Astrocyte of the hippocampus (primary cell): ENCODE results near the gene B4GALNT1.
"Not testable (repeated sequence)": the region's sequence is repeated elsewhere in the genome, so short reads cannot be mapped to it uniquely, and the experiment has no call there.

Experiments used
- DNase-seq: peaks from one replicate; pipeline ENCODE4 v3.0.0; 2011; ENCODE audit warnings: low read depth, low spot score

Gene B4GALNT1

DNA sequence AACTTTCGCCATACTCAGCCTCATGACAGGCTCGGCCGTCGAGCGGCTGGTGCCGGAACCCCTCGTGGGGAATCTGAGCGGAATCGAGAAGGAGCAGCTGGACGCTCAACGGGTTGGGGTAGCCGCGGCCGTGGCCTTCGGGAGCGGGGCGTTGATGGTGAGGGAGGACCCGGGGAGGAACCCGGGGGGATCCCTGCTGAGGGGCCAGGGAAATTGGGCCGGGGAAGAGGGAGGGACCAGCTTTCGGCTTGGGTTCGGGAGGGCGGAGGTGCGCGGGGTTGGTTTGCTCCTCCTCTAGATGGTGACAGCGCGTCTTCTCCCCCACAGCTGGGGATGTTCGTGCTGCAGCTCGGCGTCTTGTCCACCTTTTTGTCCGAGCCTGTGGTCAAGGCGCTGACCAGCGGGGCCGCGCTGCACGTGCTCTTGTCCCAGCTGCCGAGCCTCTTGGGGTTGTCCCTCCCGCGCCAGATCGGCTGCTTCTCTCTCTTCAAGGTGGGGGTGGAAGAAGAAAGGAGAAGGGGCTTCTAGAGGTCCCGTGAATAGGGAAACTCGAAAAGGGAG is 12.0 kb downstream of the B4GALNT1 start:
- peak; percentile 31 for DNase-seq

DNA sequence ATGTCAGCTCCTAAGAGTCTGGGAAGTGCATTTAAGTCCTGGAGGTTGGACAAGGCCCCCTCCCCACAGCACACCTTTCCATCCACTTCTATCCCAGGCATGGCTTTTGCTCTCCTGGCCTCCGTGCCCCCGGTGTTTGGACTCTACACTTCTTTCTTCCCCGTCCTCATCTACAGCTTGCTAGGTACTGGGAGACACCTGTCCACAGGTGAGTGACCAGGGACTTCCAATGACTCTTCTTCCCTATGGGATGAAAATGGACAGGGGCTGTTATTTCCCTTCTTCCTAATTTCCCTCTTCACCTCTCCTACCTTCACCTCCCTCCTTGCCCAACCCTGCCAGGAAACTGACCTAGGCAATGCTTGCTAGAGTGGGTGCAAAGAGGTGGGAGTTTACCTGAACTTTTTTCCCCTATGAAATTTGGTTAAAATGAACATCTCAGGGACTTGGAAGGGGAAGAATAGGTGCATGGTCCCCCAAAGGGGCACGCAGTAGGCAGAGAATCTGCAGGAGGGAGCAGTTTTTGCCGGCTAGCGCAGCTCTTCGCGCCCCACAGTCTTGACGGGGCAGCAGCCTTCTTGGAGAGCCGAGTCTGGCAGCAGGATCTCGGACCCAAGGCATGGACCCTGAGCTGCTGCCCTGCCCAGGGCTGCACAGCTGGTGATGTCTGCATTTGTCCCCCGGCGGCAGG is 12.6 kb downstream of the B4GALNT1 start:
- DNase-seq: no peak

DNA sequence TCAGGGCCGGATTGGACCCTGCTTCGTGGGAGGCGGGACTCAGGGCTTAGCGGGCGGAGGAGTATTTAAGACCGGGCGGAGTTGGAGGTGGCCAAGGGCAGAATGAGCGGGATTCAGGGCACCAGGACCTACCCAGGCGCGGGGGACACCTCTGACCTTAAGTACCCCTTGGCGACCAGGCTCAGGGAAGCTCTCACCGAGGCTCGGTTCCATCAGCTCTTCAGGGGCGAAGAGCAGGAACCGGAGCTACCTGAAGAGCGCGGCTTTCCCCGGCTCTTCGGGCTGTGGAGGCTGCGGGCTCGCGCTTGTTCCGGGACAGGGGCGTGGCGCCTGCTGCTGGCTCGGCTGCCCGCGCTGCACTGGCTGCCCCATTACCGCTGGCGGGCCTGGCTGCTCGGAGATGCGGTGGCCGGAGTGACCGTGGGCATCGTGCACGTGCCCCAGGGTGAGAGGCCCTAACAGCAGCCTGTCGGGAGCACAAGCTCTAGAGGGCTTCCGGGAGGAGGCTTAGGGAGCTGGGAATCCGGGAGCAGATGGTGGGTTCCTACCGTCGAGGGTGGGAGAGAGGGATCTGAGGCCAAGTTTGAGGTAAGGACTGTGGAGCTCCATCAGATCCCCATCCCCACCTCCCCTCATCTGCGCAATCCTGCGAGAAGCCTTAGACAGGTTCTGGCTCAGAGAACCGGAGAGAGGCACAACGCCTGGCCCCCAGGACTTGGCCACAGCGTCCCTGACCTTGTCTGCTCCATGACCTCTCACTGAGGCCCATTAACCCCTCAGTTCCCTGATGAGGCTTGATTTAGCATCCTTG is 13.4 kb downstream of the B4GALNT1 start:
- peak; percentile 33 for DNase-seq

DNA sequence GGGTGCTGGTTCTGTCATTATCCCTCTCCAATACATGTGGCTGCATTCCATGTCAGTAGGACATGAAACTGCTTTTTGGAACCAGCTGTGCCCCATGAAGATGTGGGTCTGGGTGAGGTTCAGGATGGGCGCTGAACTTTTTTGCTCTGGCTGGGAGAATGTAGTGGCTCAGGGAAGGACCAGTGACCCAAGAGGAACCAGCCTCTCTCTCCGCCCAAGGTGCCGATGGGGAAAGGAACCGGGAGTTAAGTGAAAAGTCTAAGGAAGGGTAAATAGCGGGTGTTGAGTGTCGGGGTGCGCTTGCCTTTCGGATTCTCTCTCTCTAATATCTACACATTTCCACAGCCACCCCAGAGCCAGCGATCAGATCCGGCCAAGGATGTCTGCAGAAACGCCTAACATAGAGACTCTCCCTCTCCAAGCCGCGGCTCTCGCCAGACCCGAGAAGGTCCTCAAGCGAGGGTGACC is 14.0 kb downstream of the B4GALNT1 start:
- DNase-seq: no peak

DNA sequence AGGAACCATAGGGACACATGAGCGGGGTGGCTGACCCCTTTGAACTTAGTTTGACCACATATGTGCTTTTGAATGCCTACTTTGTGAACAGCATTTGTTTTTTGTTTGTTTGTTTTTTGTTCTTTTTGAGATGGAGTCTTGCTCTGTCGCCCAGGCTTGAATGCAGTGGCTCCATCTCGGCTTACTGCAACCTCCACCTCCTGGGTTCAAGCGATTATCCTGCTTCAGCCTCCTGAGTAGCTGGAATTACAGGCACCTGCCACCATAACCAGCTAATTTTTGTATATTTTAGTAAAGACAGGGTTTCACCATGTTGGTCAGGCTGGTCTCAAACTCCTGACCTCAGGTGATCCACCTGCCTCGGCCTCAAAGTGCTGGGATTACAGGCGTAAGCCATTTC is 14.6 kb downstream of the B4GALNT1 start:
- DNase-seq: not testable (repeated sequence)

DNA sequence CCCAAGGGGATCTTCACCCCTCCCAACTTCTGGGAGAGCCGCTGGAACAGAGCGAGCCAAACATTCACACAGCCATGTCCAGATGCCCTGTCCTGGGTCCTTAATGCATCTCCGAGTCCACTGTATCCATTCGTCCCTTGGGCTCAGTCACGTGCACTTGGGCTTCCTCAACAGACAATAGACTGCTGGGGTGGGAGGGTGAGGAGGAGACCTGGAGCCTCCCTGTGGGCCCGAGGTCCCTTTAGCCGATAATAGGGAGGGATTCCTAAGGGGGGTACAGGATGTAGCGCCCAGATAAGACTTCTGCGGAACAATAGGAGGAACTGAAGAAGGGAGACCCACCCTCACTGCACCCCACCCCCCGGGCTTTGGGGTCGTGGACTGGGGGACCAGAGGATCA is 15.1 kb downstream of the B4GALNT1 start:
- DNase-seq: no peak

DNA sequence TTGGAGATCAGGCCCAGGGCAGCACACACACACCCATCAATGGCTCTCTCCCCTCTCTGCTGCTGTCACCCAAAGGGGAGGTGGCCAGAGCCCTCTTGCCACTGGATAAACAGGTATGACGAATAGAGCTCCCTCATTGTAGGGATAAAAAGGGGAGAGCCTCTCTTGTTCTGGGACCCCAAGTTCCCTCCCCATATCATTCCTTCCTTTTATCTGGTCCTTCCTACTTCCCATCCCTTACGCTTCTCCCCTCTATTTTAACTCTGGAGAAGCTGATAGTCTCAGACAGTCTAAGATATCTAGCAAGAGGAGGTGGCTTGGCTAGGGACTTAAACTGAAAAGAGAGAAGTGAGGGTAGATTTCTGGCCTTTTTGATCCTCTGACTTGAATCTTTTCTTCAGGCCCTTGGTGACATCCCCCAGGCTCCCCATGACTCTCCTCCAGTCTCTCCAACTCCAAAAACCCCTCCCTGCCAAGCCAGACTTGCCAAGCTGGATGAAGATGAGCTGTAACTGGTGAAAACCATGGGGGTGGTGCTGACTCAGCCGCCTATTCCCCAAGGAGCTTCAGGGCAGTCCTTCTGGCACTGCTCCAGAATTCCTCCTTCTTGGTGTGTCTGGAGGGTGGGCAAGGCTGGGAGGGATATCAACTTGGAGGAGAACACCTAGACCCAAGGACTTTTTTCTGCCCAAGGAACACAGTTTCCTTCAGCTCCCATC is 16.5 kb downstream of the B4GALNT1 start:
- DNase-seq: no peak

DNA sequence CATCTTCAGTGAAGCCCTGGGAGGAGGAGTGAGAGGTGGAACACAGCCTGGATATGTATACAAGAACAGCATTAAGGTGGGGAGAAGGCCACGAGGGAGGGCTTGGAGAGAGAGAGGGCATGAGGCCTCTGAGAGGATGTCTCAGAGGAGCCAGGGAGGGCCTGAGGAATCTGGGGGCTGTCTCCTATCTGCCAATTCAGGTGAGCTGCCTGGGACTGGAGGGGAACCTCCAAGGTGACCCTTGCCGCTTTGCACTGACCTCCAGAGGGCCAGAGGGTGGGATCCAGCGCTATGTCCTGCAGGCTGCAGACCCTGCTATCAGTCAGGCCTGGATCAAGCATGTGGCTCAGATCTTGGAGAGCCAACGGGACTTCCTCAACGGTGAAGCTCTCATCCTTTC is 17.4 kb downstream of the B4GALNT1 start:
- DNase-seq: no peak

DNA sequence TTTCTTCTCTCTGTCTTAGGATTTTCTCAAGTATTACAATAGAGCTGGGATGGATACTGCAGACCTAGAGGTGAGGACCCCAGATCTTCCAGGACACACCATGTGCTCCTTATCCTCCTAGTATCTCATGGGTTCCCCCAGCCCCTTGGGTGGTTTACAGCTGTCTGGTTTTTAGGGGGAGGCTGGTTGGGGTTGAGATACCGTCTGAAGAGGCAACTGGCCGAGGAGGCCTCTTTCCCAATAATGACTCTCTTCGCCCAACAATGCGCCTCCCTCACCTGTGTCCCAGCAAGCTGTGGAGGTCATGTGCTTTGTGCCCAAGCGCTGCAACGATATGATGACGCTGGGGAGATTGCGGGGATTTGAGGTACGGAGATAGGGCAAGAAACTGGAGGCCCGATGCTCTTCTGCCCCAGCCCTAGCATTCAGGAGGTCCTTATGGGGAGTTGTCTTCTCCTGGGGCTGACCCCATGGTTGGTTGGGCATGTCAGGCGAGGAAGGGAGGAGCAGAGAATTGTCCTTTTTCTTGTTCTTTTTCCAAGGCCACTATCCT is 18.0 kb downstream of the B4GALNT1 start:
- no peak for DNase-seq

DNA sequence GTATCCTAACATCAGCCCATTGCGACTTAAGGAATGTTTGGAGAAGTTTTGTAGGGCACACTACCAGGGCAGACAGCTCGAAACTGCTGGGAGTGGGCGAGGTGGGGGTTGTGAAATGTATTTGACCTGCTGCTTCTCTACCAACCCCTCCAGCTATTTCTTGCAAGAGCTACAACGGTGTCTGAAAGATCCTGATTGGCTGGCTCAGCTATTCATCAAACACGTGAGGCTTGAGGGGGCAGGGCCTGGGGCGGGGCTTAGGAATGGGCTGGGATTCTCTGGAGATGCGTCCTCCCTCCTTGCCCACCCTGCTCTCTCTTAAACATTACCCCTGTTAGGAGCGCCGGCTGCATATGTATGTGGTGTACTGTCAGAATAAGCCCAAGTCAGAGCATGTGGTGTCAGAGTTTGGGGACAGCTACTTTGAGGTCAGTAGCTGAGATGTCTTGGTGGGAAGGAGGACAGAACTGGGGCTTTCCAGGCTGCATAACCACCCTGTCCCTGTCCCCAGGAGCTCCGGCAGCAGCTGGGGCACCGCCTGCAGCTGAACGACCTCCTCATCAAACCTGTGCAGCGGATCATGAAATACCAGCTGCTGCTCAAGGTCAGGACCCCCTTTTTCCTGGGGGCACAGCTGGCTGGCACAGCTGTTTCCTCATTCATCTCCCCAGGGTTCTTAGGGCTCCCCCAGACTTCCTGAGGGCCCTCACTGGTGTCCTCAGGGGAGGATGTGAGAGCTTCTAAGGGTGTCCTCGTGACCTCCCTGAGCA is 18.6 kb downstream of the B4GALNT1 start:
- DNase-seq: no peak

DNA sequence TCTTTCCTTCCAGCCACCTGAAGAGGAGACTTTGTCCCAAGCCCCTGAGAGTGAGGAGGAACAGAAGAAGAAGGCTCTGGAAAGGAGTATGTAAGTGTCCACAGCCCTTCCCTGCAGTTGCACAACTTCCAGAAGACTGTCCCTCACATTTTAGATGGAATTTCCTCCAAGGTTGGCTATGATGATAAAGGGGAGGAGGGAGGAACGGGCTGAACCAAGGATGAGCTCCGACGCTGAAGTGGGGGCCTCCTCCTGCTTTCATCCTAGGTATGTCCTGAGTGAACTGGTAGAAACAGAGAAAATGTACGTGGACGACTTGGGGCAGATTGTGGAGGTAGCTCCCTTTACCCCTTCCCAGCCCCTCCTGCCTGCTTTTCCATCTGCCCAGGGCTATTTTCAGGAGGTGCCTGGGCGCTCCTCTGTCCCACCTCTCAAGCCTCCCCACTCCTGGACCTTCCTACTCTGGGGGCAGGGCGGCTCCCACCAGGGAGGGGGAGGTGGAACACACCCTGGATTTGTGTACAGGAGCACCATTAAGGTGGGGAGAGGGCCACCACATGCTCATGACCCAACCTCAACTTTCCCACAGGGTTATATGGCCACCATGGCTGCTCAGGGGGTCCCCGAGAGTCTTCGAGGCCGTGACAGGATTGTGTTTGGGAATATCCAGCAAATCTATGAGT is 19.4 kb downstream of the B4GALNT1 start:
- DNase-seq: no peak

DNA sequence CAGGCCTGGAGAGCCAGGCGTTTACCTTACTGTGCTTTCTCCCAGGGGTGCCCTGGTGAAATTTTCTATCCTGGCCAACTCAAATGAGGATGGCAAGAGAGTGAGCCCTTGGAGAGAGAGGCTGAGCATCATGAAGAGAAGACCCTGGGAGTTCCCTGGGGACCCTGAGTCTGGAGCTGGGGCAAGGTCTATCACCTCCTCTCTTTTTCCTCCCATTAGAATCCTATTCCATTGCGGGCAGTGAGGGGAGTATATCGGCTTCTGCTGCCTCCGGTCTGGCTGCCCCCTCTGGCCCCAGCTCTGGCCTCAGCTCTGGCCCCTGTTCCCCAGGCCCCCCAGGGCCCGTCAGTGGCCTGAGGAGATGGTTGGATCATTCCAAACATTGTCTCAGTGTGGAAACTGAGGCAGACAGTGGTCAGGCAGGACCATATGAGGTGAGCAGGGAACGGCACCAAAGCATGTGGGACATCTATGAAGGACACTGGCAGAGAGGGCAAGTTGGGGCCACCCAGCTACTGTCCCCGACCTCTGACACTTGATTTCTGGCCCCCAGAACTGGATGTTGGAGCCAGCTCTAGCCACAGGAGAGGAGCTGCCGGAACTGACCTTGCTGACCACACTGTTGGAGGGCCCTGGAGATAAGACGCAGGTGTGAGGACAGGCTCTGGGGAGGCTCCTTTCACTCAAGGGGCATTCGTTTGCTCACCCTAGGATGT is 20.1 kb downstream of the B4GALNT1 start:
- no peak for DNase-seq

DNA sequence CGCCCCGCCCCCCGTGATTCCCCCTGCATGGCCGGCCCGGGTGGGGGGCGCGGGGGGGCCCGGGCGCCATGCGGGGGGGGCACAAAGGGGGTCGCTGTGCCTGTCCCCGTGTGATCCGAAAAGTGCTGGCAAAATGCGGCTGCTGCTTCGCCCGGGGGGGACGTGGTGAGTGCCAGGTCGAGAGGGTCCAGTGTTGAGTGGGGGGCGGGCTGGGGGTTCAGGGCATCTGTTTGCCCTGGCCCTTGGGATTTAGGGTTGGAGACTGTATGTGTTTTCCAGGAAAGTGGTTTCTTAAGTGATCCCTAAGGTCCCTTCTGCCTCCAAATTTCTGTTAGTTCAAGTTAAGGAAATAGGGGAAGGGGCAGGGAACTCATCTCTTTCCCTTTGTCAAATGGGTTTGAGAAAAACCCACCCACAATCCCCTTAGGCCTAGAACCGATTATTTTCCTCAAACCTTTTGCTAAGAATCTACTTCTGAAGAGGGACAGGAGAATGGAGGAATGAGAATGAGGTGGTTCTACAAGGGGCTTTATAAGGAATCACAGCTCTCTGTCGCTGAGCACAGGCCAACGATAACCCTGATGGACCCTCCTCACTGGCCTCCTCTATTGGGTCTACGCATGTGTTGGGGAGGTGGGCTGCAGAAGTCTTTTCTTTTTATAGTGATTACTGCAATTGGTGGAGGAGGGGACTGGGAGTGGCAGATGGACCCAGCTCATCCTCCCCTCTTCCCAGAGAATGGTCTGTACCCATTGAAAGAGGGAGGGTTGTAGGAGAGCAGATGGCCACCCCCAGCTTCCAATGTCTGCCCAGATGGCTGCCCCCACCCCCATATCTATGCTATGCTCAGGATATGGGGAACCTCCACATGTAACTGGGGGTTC is 20.9 kb downstream of the B4GALNT1 start:
- no peak for DNase-seq

DNA sequence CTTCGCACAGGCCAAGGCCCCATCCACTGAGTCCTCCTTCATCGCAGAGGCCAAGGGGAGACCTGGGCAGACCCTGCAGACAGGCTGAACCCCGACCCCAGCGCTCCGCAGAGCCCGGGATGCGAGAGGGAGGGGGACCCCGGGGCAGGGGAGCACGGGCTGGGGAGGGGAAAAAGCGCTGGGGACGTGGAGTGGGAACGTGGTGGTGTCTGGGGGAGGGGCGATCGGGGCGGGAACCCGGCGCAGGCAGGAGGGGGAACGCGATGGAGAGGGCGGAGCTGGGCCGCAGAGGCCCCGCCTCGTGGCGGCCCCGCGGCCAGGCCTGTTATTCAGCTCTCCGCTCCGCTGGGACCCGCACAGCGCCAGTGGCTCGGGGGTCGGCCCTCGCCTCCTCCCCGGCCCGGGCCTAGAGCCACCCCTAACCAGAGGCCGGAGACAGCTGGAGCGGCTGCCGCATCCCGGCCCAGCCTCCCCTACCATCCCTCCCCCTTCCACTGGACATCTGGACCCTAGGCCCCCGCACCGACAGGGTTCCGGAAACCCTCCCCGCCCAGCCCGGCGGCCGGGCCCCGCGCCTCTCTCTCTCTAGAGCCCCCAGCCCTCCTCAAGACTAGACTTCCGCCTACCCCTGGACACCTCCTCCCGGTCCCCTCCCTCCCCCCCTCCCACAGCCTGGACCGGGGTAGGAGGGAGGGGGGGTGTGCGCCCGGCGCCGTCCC is 21.7 kb downstream of the B4GALNT1 start, which contains the start of gene ARHGEF25:
Gene ARHGEF25 (plus strand): TSS at position 328 of the 719 bp plus-strand sequence. CDS start 460 bp downstream, outside the sequence.
- DNase-seq: peak; percentile 83

DNA sequence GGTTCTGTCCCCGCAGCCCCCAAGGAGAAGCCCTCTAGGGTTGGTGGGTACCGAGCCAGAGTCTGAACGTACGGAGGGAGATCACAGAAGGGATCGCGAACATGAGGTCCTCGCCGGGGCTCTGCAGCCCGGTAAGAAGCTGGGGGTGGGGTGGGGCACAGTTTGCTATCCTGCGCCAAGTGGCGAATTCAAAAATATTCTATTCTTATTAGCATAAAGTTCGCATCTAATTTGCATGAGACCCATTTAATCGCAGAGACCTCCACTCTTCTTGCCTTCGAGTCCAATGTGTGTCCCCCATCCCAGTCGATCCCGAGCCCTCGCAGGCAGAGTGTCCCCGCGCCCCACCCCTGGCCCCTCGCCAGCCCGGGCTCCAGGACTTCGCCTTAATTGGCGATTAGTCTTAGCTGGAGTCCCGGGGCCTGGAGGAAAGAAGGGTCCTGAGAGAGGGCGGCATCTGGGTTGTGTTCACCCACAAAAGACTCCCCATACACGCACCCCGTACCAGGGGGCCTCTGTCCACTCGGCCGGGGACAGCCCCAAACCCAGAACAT is 22.4 kb downstream of the B4GALNT1 start:
- DNase-seq: peak; percentile 30

DNA sequence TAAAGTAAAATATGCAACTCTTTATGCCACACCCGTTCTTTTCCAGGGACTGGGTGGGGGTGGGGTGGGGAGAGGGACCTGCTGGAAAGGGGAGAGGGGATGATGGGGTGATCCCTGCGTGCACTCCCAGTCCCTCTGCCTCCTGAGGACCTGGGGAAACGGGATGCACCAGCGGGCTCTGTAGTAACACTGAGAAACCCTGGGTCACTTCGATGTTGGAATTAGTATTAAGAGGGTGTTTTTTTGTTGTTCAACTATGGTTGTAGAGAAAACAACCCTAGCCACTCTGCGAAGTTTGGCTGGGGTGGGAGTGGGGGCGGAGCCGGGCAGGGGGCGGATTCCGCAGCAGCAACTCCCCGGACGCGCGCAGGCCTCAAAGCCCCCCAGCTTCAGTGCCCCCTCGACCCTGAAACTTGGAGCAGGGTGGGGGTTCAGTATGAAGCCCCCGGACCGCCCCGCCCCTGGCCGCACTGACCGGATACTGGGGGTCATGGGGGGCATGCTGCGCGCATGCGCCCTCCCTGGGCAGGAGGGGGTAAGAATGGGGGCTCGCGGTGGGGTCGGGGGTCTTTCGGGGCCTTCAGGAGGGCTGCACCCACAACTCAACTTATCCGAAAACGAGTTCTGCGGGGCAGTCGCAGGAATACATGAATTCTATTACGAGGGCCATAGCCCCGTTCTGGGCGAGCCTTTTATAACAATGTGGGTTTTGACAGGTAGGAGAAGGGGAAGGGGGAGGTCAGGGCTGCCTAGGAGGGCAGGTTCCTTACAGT is 23.0 kb downstream of the B4GALNT1 start:
- no peak for DNase-seq
